Activated CD8-positive, alpha-beta memory T cell treated with anti-CD3 and anti-CD28 coated beads, Interleukin-2, amount 10 ng/mL, durations not matched to agents 7 days and 5 days (primary cell): ENCODE data around the gene SUPT7L. TPM values are rescaled to one million over a fixed set of nuclear protein-coding genes. Genes with fewer than 3 reads are reported as not detected.

Experiments
- ATAC-seq: fragments of 150-1000 bp; cut with Tn5 transposase; one replicate; pipeline ENCODE4 v1.10.0; 2021; ENCODE audit warnings: moderate library complexity
- CTCF ChIA-PET: fragments of 350-600 bp; sonication (Branson Sonifier 250); formaldehyde crosslinking; loops from one replicate; lab custom pipeline; 2021; ENCODE audit warnings: antibody characterized with exemption; lab: Charles Lee
- DNase-seq: peaks from one replicate; pipeline ENCODE4 v3.0.0-alpha.2; 2020
- H3K27ac Mint-ChIP-seq: one replicate; pipeline ENCODE4 v1.8.0; 2021; ENCODE audit warnings: mild to moderate bottlenecking, mixed read lengths
- H3K27me3 Mint-ChIP-seq: one replicate; pipeline ENCODE4 v1.8.0; 2021; ENCODE audit warnings: mixed read lengths
- H3K36me3 Mint-ChIP-seq: one replicate; pipeline ENCODE4 v1.8.0; 2021; ENCODE audit warnings: mild to moderate bottlenecking, mixed read lengths
- H3K4me1 Mint-ChIP-seq: one replicate; pipeline ENCODE4 v1.8.0; 2021; ENCODE audit warnings: mixed read lengths
- H3K4me3 Mint-ChIP-seq: one replicate; pipeline ENCODE4 v1.8.0; 2021; ENCODE audit warnings: mild to moderate bottlenecking, moderate library complexity, mixed read lengths
- H3K9me3 Mint-ChIP-seq: one replicate; pipeline ENCODE4 v1.8.0; 2022; ENCODE audit warnings: low read depth, mixed read lengths
- total RNA-seq, 2 experiments: library from RNA; stranded (reverse); gene quantifications; one replicate each; pipeline ENCODE4 v1.2.3, GENCODE V29; 2021

SUPT7L gene
- total RNA-seq, 2 experiments from 2014 or later, result 34.8 to 39.7 TPM

DNA sequence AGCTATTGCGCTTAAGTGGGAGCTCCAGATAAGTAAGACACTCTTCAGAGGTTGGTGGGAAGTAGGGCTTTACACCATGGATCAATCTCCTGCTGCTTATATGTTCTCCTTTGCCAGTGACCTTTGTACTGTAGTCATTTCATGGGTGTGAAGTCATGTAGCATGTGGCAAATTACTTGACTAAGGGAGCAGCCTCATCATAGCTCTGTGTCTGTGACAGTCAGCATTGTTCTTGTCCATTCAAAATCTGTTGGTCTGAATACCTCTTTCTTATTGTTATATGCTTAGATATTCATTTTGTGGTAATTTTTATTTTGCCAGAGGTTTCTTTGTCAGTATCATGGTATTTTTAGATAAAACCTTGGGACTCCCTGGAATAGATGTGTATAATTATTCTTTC lies 18.4 kb upstream of the SUPT7L start:
- CTCF ChIA-PET, result interaction anchor here (1.1 to 10.0 kb wide), 8 partner anchors 7 to 312 kb away, joined by 3 to 143 read pairs (median 26); partner anchors contain the start of genes EIF2B4, NRBP1, PPM1G and SLC4A1AP
- no peak overlapping the region for H3K4me3 Mint-ChIP-seq
- peak overlapping the region; percentile 54 for H3K27ac Mint-ChIP-seq
- ATAC-seq (no peak), DNase-seq (no peak)
- peaks cover 46% of the 10 kb centered on the region for H3K4me1 Mint-ChIP-seq
- no peaks in the 10 kb centered on the region for H3K27me3 Mint-ChIP-seq
- no peaks in the 10 kb centered on the region for H3K9me3 Mint-ChIP-seq
- H3K36me3 Mint-ChIP-seq, result peaks cover 31% of the 10 kb centered on the region

DNA sequence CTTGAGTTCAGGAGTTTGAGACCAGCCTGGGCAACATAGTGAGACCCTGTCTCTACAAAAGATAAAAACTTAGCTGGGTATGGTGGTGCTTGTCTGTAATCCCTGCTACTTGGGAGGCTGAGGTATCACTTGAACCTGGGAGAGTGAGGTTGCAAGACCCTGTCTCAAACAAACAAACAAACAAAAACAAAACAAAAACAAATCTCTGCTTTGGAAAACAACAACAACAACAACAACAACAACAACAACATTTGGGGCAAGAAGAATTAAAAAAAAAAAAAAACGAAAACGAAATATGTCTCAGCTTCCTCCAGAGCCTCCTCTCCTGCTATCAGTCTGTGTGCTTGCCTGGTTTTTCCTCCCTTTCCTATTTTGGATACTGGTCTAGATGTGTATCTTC lies 17.2 kb upstream of the SUPT7L start:
- Mint-ChIP-seq H3K27me3 (no peaks in the 10 kb centered on the region), H3K4me3 (no peak overlapping the region), H3K9me3 (no peaks in the 10 kb centered on the region), H3K4me1 (peaks cover 41% of the 10 kb centered on the region), H3K36me3 (peaks cover 28% of the 10 kb centered on the region), H3K27ac (no peak overlapping the region)
- no peak for ATAC-seq
- CTCF ChIA-PET, result interaction anchor here (0.5 to 10.0 kb wide), 4 partner anchors 15 to 551 kb away, joined by 3 to 143 read pairs (median 42); partner anchors contain the start of genes SLC4A1AP and SUPT7L
- no peak for DNase-seq

DNA sequence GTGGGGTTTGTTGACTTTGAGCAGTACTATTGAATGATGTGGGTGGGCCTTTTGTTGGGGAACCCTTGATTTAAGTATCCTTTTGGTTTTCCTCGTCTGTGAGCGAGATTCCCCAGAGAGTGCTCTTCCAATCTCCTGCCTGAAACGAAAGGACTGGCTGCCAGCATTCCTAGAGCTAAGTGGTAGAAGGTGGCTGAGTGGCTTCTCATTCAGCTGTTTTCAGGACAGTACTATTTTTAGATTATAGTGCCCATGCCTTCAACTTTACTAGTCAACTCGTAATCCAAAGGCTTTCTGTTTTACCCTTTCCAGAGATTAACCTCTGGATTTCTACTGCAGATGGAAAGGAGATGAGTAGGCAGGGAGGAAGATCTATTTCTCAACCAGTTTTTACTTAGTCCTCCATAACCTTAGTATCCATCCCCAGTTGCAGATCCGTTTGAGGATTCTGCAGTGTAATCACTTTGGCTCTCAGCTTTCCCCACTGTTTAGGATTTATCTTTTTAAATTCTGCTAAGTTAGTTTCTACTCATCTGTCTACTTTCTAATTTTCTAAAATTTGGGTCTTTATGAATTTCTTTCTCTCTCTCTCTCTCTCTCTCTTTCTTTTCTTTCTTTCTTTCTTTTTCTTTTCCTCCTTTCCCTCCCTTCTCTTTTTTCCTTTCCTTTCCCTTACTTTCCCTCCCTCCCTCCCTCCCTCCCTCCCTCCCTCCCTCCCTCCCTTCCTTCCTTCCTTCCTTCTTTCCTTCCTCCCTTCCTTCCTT lies 9.5 kb upstream of the SUPT7L start:
- H3K27ac Mint-ChIP-seq, result peak overlapping the region; percentile 7
- H3K4me1 Mint-ChIP-seq, result no peaks in the 10 kb centered on the region
- H3K9me3 Mint-ChIP-seq, result no peaks in the 10 kb centered on the region
- ATAC-seq, result no peak
- DNase-seq, result no peak
- peaks cover 33% of the 10 kb centered on the region for H3K36me3 Mint-ChIP-seq
- CTCF ChIA-PET, result interaction anchor here (4.3 kb wide), 1 partner anchor 10 kb away, joined by 31 read pairs; no protein-coding TSS in a partner anchor
- H3K4me3 Mint-ChIP-seq, result no peak overlapping the region
- no peaks in the 10 kb centered on the region for H3K27me3 Mint-ChIP-seq

DNA sequence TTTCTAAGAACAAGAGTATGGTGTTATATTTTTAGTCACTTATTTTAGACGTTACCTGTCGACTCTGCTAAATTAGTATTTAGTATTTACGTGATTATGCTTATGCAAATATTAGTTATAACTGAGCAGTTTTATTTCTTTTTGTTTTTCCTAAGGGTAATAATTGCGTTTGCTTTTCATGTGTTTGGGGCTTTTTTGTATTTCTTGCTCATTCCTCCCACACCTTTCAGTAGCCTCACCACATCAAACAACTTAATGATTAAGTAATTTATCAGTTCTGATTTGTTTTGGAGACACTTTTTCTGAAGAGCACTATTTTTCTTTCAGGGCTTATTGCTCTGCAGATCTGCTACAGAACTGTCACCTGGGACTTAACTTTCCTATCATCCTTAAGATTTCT lies 7.8 kb upstream of the SUPT7L start:
- CTCF ChIA-PET, result interaction anchor here (1.0 kb wide), 1 partner anchor 12 kb away, joined by 6 read pairs; no protein-coding TSS in a partner anchor
- no peak for ATAC-seq
- peaks cover 41% of the 10 kb centered on the region for H3K36me3 Mint-ChIP-seq
- H3K27me3 Mint-ChIP-seq, result no peaks in the 10 kb centered on the region
- peaks cover 4% of the 10 kb centered on the region for H3K4me1 Mint-ChIP-seq
- no peak for DNase-seq
- no peaks in the 10 kb centered on the region for H3K9me3 Mint-ChIP-seq
- no peak overlapping the region for H3K27ac Mint-ChIP-seq
- H3K4me3 Mint-ChIP-seq, result no peak overlapping the region

DNA sequence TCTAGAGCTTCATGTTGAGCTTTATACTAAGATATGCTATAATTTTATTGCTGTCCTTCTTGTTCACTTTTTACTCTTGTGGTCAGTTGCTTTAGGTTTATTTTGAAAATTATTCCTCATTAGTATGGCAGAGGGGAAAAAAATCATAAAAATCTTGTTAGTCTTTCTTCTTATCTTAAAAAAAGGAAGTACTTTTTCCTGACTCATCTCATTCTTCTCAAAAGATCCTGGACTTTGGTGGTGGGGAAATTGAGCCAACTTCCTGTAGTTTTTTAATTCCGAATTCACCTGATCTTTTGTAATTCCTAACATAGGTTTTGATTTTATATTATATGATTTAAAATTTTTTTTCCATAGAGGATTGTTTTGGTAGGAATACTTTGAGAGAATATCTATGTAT lies 4.0 kb upstream of the SUPT7L start:
- H3K4me3 Mint-ChIP-seq, result no peak overlapping the region
- CTCF ChIA-PET, result interaction anchor here (8.3 kb wide), 1 partner anchor 15 kb away, joined by 81 read pairs; no protein-coding TSS in a partner anchor
- no peak for ATAC-seq
- peaks cover 36% of the 10 kb centered on the region for H3K36me3 Mint-ChIP-seq
- DNase-seq, result no peak
- H3K27ac Mint-ChIP-seq, result no peak overlapping the region
- no peaks in the 10 kb centered on the region for H3K27me3 Mint-ChIP-seq
- no peaks in the 10 kb centered on the region for H3K9me3 Mint-ChIP-seq
- H3K4me1 Mint-ChIP-seq, result peaks cover 24% of the 10 kb centered on the region

DNA sequence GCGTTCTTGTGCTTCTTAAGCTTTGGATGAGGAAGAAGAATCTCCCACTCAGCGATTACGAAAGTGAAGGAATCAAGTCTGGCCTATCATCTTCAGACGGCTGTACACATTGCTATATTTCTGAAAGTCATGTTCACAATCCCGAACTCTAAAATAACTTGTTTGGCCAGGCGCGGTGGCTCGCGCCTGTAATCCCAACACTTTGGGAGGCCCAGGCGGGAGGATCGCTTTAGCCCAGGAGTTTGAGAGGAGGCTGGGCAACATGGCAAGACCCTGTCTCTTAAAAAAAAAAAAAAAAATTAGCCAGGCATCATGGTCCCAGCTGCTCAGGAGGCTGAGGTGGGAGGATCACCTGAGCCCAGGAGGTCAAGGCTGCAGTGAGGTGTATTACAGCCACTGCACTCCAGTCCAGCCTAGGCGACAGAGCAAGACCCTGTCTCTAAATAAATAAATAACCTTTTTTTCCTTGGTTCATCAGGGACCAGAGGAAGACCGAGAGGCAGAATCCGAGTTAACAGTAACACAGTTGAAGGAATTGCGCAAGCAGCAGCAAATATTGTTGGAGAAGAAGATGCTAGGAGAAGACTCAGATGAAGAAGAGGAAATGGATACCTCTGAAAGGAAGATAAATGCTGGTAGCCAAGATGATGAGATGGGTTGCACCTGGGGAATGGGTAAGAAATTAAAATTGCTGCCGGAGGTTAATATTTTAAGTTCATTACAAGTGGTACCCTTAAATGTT lies 1.4 kb upstream of the SUPT7L start:
- ATAC-seq (no peak), DNase-seq (no peak)
- peaks cover 40% of the 10 kb centered on the region for H3K4me1 Mint-ChIP-seq
- peak overlapping the region; percentile 92 for H3K4me3 Mint-ChIP-seq
- no peaks in the 10 kb centered on the region for H3K9me3 Mint-ChIP-seq
- CTCF ChIA-PET, result interaction anchor here (8.3 kb wide), 1 partner anchor 18 kb away, joined by 81 read pairs; no protein-coding TSS in a partner anchor
- H3K27me3 Mint-ChIP-seq, result no peaks in the 10 kb centered on the region
- H3K36me3 Mint-ChIP-seq, result peaks cover 46% of the 10 kb centered on the region
- peak overlapping the region; percentile 100 for H3K27ac Mint-ChIP-seq

DNA sequence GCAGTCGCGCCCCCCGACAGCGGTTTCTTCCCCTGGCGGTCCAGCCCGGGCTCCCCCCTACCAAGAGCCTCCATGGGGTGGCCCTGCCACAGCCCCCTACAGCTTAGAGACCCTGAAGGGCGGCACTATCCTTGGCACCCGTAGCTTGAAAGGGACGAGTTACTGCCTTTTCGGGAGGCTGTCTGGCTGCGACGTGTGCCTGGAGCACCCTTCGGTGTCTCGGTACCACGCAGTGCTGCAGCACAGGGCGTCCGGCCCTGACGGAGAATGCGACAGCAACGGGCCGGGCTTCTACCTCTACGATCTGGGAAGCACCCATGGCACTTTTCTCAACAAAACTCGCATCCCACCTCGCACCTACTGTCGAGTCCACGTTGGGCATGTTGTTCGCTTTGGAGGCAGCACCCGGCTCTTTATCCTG lies 750 bp upstream of the SUPT7L start:
- CTCF ChIA-PET, result interaction anchor here (1.4 to 8.3 kb wide), 2 partner anchors 19 to 35 kb away, joined by 3 to 81 read pairs; partner anchors contain the start of genes CCDC121 and GPN1
- H3K36me3 Mint-ChIP-seq, result peaks cover 49% of the 10 kb centered on the region
- no peaks in the 10 kb centered on the region for H3K27me3 Mint-ChIP-seq
- peak overlapping the region; percentile 92 for H3K4me3 Mint-ChIP-seq
- H3K9me3 Mint-ChIP-seq, result no peaks in the 10 kb centered on the region
- ATAC-seq (peak; percentile 11), DNase-seq (no peak)
- H3K27ac Mint-ChIP-seq, result peak overlapping the region; percentile 100
- peaks cover 45% of the 10 kb centered on the region for H3K4me1 Mint-ChIP-seq

DNA sequence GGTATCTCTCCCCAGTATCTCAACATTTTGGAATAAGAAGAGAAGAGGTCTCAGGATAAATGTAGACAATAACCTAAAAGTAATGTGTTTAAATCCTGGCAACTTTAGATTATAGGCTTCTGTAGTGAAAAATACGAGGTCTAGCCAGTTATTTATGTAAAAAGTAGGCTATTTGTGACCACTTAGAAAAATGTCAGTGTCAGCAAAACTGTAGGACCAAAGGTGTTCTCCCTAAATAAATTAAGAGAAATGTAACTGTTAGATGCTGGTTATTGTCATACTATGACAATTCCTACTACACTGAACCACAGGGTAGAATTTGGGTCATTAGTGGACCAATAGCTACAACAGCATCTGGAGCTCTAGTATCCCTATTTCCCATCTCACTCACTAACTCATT lies 2.0 kb downstream of the SUPT7L start:
- H3K4me3 Mint-ChIP-seq, result peak overlapping the region; percentile 29
- H3K4me1 Mint-ChIP-seq, result peaks cover 45% of the 10 kb centered on the region
- peaks cover 36% of the 10 kb centered on the region for H3K36me3 Mint-ChIP-seq
- CTCF ChIA-PET, result interaction anchor here (8.3 kb wide), 1 partner anchor 22 kb away, joined by 81 read pairs; no protein-coding TSS in a partner anchor
- ATAC-seq (no peak), DNase-seq (no peak)
- H3K27ac Mint-ChIP-seq, result no peak overlapping the region
- H3K27me3 Mint-ChIP-seq, result no peaks in the 10 kb centered on the region
- no peaks in the 10 kb centered on the region for H3K9me3 Mint-ChIP-seq

DNA sequence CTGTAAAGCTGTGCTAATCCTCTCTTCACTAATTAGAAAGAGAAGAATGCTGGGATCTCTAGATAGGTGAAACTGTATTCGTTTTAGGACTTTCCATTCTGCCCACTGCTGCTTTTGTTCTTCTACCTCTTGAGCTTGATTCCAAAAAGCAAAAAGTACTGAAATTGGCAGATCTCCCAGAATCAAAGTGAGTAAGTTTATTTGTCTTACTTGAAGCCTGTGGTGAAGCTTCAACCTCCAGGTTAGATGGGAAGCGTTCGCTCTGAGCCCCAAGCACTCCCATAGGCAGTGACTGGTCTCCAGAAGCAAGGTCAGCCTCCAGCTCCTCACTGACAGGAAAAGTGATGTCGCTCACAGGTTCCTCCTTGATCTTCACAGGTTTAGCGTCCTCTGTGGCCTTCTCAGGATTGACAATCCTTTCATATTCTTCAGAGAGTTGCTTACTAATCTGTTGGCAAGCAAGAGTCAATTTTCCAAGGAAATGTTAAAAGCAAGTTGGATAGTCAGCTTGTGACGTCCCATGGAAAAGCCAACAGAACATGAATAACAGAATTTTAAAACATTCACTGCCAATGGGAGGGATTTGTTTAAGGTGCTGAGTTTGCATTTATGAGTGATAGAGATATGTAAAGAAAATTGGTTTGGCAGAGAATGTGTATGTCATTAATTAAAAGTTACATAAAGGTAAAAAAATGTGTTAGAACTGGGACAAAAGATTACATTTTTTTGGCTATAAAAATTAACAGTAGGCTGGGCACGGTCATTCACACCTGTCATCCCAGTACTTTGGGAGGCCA lies 8.1 kb downstream of the SUPT7L start:
- ATAC-seq (no peak), DNase-seq (no peak)
- CTCF ChIA-PET, result interaction anchor here (1.9 kb wide), 1 partner anchor 28 kb away, joined by 6 read pairs; no protein-coding TSS in a partner anchor
- H3K27me3 Mint-ChIP-seq, result no peaks in the 10 kb centered on the region
- peaks cover 18% of the 10 kb centered on the region for H3K4me1 Mint-ChIP-seq
- H3K4me3 Mint-ChIP-seq, result no peak overlapping the region
- no peaks in the 10 kb centered on the region for H3K9me3 Mint-ChIP-seq
- H3K36me3 Mint-ChIP-seq, result peaks cover 55% of the 10 kb centered on the region
- no peak overlapping the region for H3K27ac Mint-ChIP-seq

DNA sequence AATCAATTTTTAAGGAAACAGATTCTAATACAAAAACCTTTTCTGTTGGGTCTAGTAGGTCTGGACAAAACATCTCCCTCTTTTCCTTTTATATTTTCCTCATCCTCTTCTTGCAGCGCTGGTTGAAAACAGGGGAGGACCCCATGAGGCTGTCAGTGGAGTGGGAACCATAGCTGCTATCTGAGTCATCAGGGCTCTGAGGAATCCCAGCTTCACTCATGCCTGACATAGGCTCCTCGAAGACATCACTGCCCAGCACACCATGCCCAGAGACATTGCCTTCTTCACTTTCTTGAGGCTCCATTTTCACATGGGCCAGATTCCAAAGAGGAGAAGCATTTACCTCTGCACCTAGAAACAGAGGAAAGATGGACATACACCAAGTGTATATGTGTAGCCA lies 10.0 kb downstream of the SUPT7L start:
- peaks cover 55% of the 10 kb centered on the region for H3K36me3 Mint-ChIP-seq
- CTCF ChIA-PET, result interaction anchor here (1.2 kb wide), 1 partner anchor 29 kb away, joined by 3 read pairs; no protein-coding TSS in a partner anchor
- peaks cover 9% of the 10 kb centered on the region for H3K4me1 Mint-ChIP-seq

DNA sequence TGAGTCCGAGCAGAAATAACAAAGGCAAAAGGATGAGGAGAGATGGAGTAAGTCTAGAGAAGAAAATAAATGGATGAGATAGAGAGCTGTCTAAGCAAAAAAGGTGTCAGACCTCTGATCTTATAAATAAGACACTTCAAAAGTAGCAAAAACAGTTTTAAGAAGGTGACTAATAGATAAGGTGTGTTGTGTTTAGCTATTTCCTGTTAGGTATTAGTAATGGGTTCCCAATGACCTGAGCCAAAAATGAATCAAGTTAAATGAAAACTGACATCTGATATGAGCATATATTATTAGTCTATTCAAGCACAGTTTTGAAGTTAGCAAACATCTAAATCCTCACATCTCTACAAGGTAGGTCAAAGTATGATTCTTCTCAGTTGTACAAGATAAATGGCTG lies 10.6 kb downstream of the SUPT7L start:
- Mint-ChIP-seq H3K9me3 (no peaks in the 10 kb centered on the region), H3K27me3 (no peaks in the 10 kb centered on the region), H3K27ac (no peak overlapping the region), H3K36me3 (peaks cover 60% of the 10 kb centered on the region), H3K4me1 (peaks cover 9% of the 10 kb centered on the region), H3K4me3 (no peak overlapping the region)
- DNase-seq (no peak), ATAC-seq (no peak)
- CTCF ChIA-PET, result interaction anchor here (1.2 to 1.3 kb wide), 2 partner anchors 11 to 30 kb away, joined by 3 read pairs; partner anchors contain the start of genes SLC4A1AP and SUPT7L

More for the DNA sequence above, 10.0 kb downstream of the SUPT7L start:
- Mint-ChIP-seq H3K4me3 (no peak overlapping the region), H3K27ac (no peak overlapping the region), H3K9me3 (no peaks in the 10 kb centered on the region), H3K27me3 (no peaks in the 10 kb centered on the region)
- DNase-seq (no peak), ATAC-seq (peak; percentile 20)

DNA sequence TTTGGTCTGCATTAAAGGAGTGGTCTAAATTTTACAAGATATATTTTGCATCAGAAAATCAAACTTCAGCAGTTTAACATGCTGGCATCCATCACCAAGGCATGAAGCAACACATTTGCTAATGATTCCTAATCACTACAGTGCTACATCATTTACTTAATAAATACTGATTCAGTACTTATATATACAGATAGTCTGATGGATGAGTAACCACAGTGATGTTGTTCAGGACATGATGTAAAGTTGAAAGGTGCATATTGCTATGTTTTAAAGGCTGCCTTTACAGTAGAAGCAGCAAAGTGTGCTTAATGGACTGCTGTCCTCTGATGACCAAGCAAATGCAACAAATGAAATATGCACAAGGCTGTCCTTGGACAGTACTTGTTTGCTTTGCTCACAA lies 11.1 kb downstream of the SUPT7L start:
- CTCF ChIA-PET, result interaction anchor here (1.3 kb wide), 1 partner anchor 11 kb away, joined by 3 read pairs; the partner anchor contains the start of genes SLC4A1AP and SUPT7L
- ATAC-seq (no peak), DNase-seq (no peak)
- Mint-ChIP-seq H3K9me3 (no peaks in the 10 kb centered on the region), H3K27me3 (no peaks in the 10 kb centered on the region), H3K36me3 (peaks cover 64% of the 10 kb centered on the region), H3K4me1 (peaks cover 9% of the 10 kb centered on the region), H3K27ac (no peak overlapping the region), H3K4me3 (no peak overlapping the region)
